ENCODE results near the gene GJC1. TPM values are rescaled to one million over a fixed set of nuclear protein-coding genes. Genes with fewer than 3 reads are reported as not detected.

The GJC1 gene
- polyA plus RNA-seq (2012; ENCODE audit: insufficient read length, low read depth) = 14.3 TPM

DNA sequence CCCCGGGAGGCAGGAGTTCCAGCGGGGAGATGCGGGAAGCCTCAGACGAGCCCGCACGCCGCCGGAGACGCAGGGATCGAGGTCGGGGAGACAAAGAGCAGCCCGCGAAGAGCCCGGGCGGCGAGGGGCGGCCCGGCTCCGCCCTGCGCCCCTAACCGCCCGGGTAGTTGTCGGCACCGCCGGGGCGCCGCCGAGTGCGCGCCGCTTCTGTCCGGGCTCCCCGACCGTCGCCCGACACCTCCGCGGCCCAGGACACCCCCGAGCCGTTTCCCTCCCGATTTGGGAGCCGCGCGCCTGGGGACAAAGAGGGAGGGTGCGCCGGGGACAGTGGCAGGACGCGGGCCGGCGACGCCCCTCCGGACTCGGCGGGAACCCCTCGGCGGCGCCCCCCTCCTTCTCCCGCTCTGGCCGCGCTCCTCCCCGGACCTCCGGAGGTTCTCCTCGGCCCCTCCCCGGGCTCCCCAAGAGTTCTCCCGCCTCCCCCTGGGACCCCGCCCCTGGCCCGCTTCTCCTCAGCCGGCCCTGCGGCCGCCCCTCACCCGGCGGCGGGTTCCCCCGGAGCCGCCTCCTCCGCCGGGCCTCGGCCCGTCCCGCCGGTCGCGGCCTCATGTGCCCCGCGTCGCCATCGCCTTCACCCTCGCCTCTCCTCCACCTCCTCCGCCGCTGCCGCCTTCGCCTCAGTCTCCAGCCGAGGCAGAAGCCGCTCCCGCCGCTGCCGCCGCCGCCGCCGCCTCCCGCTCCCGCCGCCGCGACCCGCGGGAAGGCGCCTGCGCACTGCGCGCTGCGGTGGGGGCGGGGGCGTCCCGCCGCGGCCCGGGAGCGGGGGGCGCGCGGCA is at the start of gene GJC1:
TSS of gene GJC1 (minus strand) at position 765 of the 836 bp plus-strand sequence. CDS start 24,470 bp downstream, outside the sequence.
- TF ChIP-seq POLR2AphosphoS5 (IDR thresholded peaks at IDR 0.05; ENCODE audit: low read depth, low read length) = no peak
- peak; percentile 7; the same call in 1 of the 2 replicates for TF ChIP-seq SIN3A (IDR thresholded peaks at IDR 0.05; ENCODE audit: borderline replicate concordance, insufficient read depth, low read length)

DNA sequence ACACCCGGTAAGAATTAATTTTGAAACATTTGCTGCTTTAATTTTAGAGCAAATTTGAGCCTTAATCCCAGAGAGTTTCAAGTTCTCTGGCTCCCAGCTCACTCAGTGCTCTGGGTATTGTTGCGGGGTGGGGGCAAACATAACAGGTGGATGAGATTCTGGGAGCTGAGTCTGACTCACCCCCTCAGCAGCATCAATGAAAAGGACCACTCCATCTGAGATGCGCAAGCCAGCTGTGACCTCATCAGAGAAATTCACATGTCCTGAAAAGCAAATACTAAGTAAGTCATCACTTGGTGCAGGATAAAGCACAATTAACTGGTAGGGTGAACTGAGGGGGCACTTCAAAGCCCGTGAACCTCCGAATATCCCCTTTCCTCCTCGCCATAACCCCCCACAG is 49.3 kb upstream of the GJC1 start:
- TF ChIP-seq FOXP2 (optimal IDR thresholded peaks at IDR 0.05; ENCODE audit: borderline replicate concordance, extremely low read depth, extremely low read length, insufficient read depth) = no peak
- no peak for TF ChIP-seq SIN3A (IDR thresholded peaks at IDR 0.05; ENCODE audit: borderline replicate concordance, insufficient read depth, low read length)
- TF ChIP-seq TAF1 (IDR thresholded peaks at IDR 0.05; ENCODE audit: borderline replicate concordance, insufficient read depth, low read length) = no peak
- no peak for TF ChIP-seq POLR2AphosphoS5 (IDR thresholded peaks at IDR 0.05; ENCODE audit: low read depth, low read length)
- TF ChIP-seq, protein P1, sequence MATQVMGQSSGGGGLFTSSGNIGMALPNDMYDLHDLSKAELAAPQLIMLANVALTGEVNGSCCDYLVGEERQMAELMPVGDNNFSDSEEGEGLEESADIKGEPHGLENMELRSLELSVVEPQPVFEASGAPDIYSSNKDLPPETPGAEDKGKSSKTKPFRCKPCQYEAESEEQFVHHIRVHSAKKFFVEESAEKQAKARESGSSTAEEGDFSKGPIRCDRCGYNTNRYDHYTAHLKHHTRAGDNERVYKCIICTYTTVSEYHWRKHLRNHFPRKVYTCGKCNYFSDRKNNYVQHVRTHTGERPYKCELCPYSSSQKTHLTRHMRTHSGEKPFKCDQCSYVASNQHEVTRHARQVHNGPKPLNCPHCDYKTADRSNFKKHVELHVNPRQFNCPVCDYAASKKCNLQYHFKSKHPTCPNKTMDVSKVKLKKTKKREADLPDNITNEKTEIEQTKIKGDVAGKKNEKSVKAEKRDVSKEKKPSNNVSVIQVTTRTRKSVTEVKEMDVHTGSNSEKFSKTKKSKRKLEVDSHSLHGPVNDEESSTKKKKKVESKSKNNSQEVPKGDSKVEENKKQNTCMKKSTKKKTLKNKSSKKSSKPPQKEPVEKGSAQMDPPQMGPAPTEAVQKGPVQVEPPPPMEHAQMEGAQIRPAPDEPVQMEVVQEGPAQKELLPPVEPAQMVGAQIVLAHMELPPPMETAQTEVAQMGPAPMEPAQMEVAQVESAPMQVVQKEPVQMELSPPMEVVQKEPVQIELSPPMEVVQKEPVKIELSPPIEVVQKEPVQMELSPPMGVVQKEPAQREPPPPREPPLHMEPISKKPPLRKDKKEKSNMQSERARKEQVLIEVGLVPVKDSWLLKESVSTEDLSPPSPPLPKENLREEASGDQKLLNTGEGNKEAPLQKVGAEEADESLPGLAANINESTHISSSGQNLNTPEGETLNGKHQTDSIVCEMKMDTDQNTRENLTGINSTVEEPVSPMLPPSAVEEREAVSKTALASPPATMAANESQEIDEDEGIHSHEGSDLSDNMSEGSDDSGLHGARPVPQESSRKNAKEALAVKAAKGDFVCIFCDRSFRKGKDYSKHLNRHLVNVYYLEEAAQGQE (IDR thresholded peaks at IDR 0.05; ENCODE audit: insufficient read depth in 1 of 2, low read depth in 2 of 2, low read length in 2 of 2) = no peak

DNA sequence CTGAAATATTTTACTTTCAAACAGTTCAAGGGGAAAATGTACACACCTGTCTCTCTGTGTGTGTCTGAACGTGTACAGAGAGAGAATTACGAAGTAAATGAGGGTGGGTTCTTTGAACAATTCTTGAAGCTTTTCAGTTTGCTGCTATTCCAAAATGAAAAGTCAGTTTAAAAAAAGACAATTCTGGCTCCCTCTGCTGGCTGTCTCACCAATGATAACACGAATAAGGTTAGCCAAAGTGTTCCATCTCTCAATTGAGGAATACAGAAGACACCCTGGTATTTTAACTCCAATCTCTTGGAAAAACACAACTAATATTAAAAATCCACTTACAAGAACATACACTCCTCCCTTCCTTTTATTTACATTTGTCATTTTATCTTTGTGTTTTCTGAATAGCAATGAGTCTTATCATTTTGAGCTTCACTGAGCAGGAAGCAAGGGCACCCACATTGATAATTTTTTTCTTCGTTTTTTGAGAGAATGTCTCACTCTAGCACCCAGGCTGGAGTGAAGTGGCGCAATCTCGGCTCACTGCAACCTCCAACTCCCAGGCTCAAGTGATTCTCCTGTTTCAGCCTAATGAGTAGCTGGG is 48.6 kb upstream of the GJC1 start:
- TF ChIP-seq FOXP2 (optimal IDR thresholded peaks at IDR 0.05; ENCODE audit: borderline replicate concordance, extremely low read depth, extremely low read length, insufficient read depth) (no peak), POLR2AphosphoS5 (IDR thresholded peaks at IDR 0.05; ENCODE audit: low read depth, low read length) (no peak), SIN3A (IDR thresholded peaks at IDR 0.05; ENCODE audit: borderline replicate concordance, insufficient read depth, low read length) (no peak), TAF1 (IDR thresholded peaks at IDR 0.05; ENCODE audit: borderline replicate concordance, insufficient read depth, low read length) (no peak)
- TF ChIP-seq, protein P1 (IDR thresholded peaks at IDR 0.05; ENCODE audit: insufficient read depth in 1 of 2, low read depth in 2 of 2, low read length in 2 of 2) = no peak

DNA sequence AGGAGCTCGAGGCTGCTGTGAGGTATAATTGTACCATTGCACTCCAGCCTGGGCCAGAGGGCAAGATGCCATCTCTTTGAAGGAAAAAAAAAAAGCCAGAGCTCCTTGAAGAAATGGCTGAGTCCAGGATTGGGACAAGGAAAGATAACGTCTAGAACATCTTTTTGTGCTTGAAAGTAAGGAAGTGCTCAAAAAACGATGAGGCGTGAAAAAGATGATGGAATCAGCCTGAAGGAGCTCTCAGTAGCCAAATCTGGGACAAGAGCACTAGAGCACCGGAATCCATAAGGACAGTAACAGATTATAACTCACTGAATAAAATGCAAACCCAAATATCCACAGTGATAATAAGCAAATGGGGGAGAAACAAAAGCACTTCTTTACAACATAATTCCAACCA is 47.0 kb upstream of the GJC1 start:
- TF ChIP-seq, protein P1 (IDR thresholded peaks at IDR 0.05; ENCODE audit: insufficient read depth in 1 of 2, low read depth in 2 of 2, low read length in 2 of 2) = no peak
- TF ChIP-seq SIN3A (IDR thresholded peaks at IDR 0.05; ENCODE audit: borderline replicate concordance, insufficient read depth, low read length) (no peak), POLR2AphosphoS5 (IDR thresholded peaks at IDR 0.05; ENCODE audit: low read depth, low read length) (no peak), FOXP2 (optimal IDR thresholded peaks at IDR 0.05; ENCODE audit: borderline replicate concordance, extremely low read depth, extremely low read length, insufficient read depth) (no peak), TAF1 (IDR thresholded peaks at IDR 0.05; ENCODE audit: borderline replicate concordance, insufficient read depth, low read length) (no peak)

DNA sequence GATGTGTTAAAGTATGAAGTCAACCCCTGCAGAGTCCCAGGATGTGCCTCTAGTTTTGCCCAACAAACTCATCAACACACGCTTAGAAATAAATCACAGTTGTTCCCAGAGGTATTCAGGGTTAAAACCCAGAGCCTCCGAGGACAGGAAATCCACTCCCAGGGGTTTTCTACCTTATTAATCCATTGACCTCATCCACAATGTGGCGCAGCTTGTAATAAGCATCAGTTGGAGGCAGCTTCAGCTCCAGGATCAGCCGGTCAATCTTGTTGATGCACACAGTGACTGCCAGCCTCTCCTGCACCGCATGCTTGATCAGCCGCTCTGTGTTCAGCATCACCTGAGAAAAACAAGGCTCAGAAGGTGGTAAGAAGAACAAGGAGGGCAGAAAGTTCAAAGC is 45.7 kb upstream of the GJC1 start:
- TF ChIP-seq TAF1 (IDR thresholded peaks at IDR 0.05; ENCODE audit: borderline replicate concordance, insufficient read depth, low read length) (no peak), FOXP2 (optimal IDR thresholded peaks at IDR 0.05; ENCODE audit: borderline replicate concordance, extremely low read depth, extremely low read length, insufficient read depth) (no peak), SIN3A (IDR thresholded peaks at IDR 0.05; ENCODE audit: borderline replicate concordance, insufficient read depth, low read length) (no peak), POLR2AphosphoS5 (IDR thresholded peaks at IDR 0.05; ENCODE audit: low read depth, low read length) (no peak)
- TF ChIP-seq, protein P1 (IDR thresholded peaks at IDR 0.05; ENCODE audit: insufficient read depth in 1 of 2, low read depth in 2 of 2, low read length in 2 of 2) = no peak
